ENCODE measurements around the gene CITED2. TPM values are rescaled to one million over a fixed set of nuclear protein-coding genes. Genes with fewer than 3 reads are reported as not detected.

CITED2 gene
- total RNA-seq, 2 experiments from 2014 or later: 50.1 to 52.1 TPM

DNA sequence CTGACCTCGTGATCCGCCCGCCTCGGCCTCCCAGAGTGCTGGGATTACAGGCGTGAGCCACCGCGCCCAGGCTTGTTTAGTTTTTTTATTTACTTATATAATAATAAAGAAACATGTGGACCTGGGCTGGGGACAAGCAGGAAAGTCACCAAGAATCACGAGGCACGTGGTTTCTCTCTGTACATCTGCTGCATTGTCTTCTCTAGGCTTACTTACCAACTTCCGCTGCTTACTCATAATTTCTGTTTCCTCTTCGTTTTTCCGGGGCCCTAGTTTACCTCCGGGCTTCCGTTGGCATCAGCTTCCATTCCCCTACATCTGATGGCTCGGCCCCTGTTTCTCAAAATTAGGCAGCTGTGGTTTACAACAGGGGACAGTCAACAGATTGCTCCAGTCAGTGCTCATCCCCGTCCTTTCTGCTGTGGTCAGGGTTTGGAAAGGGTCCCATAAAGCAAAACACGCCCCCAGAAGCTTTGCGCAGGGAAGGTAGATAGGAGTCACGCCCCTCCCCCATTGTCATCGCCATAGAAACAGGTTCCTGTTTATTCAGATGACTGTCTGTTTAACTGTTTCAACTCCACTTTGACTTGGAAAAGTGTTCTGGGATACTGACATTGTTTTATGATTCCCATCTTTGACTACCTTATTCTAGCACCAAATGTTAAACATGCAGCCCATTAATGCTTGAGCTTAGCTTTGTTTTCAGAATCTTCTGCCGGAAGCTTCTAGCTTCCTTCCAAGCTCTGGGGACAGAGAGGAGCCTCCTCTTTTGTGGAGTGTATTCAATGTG is 50.7 kb downstream of the CITED2 start:
- Mint-ChIP-seq H3K4me3 (peak overlapping the region; percentile 67), H3K4me1 (ENCODE audit: low read depth) (peaks cover 23% of the 10 kb centered on the region), H3K36me3 (peaks cover 4% of the 10 kb centered on the region), H3K27ac (peak overlapping the region; percentile 94), H3K27me3 (no peaks in the 10 kb centered on the region), H3K9me3 (peaks cover 5% of the 10 kb centered on the region)
- DNase-seq: peak; percentile 84
- POLR2A ChIA-PET: interaction anchor here (0.6 to 1.4 kb wide), 5 partner anchors 32 to 508 kb away, joined by 3 to 9 read pairs (median 6); partner anchors contain the start of genes CITED2 and TXLNB
- intact Hi-C loops (cut with micrococcal nuclease): loop anchor here (1.0 to 2.0 kb wide), 2 partner anchors 32 to 73 kb away; partner anchors contain the start of gene TXLNB
- CTCF ChIA-PET: interaction anchor here (0.5 to 1.6 kb wide), 8 partner anchors 20 to 1907 kb away, joined by 3 to 6 read pairs (median 3); partner anchors contain the start of gene TXLNB

Other genes with a start within 250 kb of the CITED2 start
- 10 to 100 TPM; 75.7 to 76.6 TPM for gene HECA, start 239.6 kb downstream of the CITED2 start, total RNA-seq
- under 1 TPM; 0.17 to 0.31 TPM for gene TXLNB, start 82.7 kb downstream of the CITED2 start, total RNA-seq

Data from activated CD4-positive, alpha-beta memory T cell treated with anti-CD3 and anti-CD28 coated beads for 36 hours (primary cell).